IPS-18c (cell line): Measurements from ENCODE around the gene ATXN1.

Source experiments
- H3K4me3 ChIP-seq: 2 replicates; pipeline ENCODE4 v1.7.0; 2013; ENCODE audit warnings: low read depth, mild to moderate bottlenecking, low read length, moderate library complexity; ENCODE audit not compliant: insufficient read depth
- H3K9me3 ChIP-seq: one replicate; pipeline ENCODE4 v1.6.1; 2013; ENCODE audit warnings: mild to moderate bottlenecking, low read length, moderate library complexity; ENCODE audit not compliant: control insufficient read depth, insufficient read depth

Gene ATXN1

DNA sequence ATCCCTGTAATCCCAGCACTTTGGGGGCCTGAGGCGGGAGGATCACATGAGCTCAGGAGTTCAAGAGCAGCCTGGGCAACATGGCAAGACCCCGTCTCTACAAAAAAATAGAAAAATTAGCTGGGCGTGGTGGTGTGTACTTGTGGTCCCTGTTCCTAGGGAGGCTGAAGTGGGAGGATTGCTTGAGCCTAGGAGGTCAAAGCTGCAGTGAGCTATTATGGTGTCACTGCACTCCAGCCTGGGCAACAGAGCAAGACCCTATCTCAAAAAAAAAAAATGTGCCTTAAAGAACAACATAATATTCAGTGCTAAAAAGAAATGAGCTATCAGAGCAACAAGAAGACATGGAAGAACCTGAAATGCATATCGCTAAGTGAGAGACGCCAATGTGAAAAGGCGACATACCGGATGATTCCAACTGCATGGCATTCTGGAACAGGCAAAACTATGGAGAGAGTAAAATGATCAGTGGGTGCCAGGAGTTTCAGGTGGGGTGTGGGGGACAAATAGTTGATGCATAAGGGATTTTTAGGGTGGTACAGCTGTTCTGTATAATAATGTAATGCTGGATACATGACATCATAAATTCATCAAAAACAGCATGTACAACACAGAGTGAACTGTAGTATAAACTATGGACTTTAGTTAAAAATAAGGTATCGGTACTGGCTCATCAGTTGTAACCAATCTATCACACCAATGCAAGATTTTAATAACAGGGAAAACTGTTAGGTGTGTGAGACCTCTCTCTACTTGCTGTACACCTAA is 442.1 kb downstream of the ATXN1 start:
- no peak overlapping the region for H3K4me3 ChIP-seq
- H3K9me3 ChIP-seq: peaks cover 3% of the 10 kb centered on the region

DNA sequence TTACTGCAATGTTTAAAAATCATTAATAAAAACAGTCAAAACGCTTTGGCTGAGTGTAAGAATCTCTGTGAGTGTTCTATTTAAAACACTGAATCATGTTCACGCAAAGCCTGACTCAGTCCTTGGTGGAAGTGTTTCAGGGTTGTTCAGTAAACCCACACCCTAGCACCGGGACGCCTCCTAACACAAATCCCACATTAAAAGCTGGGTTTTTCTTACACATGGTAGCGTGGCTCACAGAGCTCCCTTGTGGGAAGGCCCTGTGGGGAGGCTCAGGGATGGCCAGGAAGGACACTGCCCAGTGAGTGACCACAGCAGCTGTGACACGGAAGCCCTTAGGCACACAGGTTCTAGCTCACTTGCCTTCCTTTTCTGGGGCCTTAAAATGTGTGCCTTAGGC is 442.7 kb downstream of the ATXN1 start:
- Histone ChIP-seq H3K4me3 (no peak overlapping the region), H3K9me3 (peaks cover 3% of the 10 kb centered on the region)

DNA sequence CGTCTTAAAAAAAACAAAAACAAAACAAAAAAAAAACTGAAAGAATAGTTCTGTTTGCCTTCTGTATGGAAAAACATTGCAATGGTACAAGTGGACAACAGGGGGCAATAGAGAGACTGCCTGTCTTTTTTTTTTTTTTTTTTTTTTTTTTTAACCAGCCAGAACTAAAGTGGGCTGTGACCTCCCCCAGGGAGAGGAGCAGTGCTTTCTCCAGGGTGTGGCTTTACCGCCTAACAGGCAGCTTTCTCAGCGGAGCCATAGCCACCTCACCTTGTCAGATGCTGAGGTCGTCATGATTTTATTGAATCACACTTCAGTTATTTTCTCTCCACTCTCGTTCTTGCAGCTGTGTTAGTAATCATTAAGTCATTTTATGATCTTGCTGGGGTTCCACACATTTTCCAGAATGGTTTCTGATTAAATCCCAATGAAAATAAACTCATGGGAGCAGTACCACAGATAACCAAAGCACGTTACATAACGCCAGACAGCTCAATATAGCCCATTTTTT is 444.5 kb downstream of the ATXN1 start:
- H3K4me3 ChIP-seq: no peak overlapping the region
- H3K9me3 ChIP-seq: peaks cover 3% of the 10 kb centered on the region

DNA sequence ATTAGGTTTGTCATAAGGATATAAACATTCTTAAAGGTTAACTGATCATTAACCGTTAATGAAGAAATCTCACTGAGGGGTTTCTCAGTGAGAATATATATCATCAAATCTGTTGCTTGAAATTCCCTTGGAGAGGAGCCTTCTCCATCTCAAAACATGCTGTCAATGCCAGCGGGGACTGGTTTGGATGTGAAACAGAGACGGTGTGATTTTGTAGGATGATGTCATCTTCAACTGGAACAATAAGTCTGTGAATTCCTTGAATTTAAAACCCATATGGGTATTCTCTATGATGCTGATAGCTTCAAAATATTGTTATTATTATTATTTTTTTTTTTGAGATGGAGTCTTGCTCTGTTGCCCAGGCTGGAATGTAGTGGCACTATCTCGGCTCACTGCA is 447.0 kb downstream of the ATXN1 start:
- Histone ChIP-seq H3K4me3 (no peak overlapping the region), H3K9me3 (no peaks in the 10 kb centered on the region)

DNA sequence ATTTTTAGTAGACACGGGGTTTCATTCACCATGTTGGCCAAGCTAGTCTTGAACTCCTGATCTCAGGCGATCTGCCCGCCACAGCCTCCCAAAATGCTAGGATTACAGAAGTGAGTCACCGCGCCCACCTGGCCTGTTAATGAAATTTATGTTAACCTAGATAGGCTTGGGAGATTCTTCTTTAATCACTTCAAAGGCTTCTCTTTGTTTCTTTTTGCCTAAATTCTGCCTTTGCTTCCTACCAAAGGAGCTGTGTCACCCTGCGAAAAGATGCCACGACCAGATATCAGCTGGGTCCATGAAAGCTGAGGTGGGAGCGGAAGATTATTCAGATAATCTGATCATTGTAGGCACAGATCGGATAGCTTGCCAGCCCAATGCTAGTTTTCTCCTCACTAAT is 447.5 kb downstream of the ATXN1 start:
- Histone ChIP-seq H3K9me3 (no peaks in the 10 kb centered on the region), H3K4me3 (no peak overlapping the region)

DNA sequence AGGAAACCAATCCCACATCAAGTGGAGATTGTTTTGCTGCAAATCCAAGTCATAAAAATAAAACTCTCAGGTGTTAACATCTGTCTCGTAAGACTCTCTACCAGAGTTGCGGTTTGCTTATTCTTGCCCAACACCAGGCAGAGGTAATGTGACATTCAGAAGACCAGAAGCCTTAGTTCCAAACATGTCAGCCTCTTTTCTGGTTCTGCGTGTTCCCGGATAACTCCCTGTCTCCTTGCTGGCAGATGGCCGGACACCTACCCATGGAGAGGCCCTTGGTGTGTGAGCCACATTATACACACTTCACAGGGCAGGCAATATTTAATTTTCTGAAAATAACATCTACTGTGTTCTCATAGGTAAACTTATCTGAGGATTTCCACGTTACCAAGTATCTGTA is 449.5 kb downstream of the ATXN1 start:
- H3K9me3 ChIP-seq: no peaks in the 10 kb centered on the region
- H3K4me3 ChIP-seq: no peak overlapping the region

DNA sequence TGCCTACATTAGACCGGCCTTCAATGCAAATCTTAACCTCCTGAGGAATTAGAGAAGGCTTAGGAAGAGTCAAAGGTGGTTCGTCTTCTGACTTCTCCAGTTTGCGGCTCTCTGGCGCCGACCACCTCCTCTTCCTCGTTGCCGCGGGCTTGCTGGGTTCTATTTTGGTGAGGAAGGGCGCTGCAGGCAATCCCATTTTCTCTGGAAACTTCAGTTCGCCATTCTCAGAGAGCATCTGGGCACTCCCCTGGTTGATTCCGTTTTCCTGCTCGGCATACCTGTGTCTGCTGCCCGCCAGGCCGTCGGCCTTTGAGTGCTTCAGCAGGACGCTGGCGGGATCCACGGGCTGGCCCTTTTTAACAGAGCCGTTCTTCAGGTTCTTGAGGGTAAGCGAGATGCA is 454.9 kb downstream of the ATXN1 start:
- H3K4me3 ChIP-seq: no peak overlapping the region; the same call in 1 of the 2 replicates

DNA sequence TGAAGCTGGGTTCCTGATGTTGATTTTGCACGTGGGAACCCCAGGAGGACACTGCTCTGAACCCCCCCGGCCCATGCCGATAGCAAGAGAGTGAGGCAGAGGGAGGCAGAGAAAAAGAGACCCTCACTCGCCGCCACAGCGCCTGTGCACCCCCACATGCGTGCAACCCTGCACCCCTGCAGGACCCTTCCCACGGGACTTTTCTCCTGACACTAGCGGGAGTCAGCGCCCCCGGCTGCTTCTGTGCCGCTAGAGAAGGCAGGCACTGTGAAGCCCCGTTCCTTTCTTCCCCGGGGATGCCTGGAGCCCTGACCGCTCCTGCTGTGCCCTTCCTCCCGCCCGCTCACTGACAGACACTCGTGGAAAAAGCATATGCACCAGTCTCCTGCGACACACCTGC is 455.5 kb downstream of the ATXN1 start:
- H3K4me3 ChIP-seq: no peak overlapping the region

More for the DNA sequence above, 454.9 kb downstream of the ATXN1 start:
- H3K9me3 ChIP-seq: no peaks in the 10 kb centered on the region

DNA sequence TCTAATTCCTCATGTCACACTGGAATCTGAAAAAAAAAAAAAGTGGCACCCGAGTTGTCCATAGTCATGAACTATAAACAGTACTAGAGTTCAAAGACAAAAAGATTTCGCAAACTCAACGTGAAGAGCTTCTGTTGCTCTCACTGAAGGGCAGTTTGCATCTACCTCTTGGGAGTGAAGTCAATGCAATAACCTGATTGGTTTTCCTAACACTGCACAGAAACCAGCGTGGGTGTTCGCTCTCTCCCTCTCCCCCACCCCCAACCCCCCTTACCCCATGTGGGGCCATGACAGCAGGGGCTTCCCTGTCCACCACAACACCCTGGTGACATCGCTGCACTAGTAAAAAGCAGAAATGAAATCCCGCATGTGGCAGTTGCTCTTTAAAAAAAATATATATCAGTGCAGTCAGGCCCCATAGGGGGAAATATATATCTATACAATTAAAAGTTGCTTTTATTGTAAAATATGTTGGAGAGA is 456.0 kb downstream of the ATXN1 start:
- H3K4me3 ChIP-seq: no peak overlapping the region
- no peaks in the 10 kb centered on the region for H3K9me3 ChIP-seq

More for the DNA sequence above, 455.5 kb downstream of the ATXN1 start:
- H3K9me3 ChIP-seq: no peaks in the 10 kb centered on the region

DNA sequence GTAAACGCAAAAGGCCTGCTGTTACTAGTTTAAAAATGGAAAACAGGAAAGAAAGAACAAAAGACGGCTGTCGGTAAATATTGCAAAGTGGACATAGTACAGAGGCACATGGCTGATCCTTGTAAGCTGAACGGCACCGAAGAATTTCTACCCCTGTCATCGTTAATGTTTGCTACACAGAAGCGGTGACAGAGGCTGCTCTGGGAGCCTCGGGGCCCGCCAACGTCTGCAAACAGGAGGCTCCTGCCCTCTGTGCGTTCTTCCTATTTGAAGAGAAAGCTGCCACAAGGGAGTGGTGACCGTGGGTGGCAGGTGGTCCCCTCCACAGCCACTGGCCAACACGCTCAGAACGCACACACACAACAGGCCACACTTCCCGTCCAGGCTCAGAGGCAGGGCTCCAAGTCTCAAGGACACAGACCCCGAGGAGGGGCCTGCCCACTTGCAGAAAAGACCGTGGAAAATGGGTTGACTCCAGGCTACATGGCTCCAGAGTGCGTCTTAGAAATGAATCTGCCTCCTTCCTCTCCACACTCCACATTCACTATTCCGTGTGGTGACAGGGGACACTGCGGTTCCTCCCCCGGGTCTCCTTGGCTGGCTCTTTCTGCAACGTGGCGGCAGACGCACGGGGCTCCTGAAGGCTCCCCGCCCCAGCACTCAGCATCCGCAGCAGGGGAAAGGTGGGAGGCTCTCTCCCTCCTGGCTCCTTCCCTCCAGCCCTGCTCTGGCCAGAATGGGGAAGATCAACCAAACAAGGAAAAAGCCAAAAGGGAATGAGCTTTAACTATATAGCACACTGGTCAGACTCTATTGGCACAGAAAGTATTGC is 458.3 kb downstream of the ATXN1 start:
- H3K4me3 ChIP-seq: no peak overlapping the region
- H3K9me3 ChIP-seq: no peaks in the 10 kb centered on the region

DNA sequence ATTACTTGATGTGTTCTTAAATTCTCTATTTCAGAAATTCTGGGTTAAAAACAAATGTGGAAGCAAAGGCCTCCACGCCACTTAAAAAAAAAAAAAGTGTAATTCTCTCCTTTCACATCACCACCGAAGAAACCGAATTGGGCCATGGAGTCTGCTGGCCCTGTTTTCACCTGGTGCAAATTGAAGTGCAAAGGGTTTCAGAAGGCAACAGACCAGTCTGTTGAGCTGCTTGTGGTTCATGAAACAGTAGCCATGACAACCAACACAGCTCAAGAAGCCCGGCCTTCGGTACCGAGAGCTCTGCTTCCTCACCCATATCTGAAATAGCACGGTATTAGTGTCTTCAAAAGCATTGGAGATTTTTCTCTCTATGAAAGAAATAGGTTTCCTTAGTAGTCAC is 459.7 kb downstream of the ATXN1 start:
- Histone ChIP-seq H3K4me3 (no peak overlapping the region), H3K9me3 (no peaks in the 10 kb centered on the region)

DNA sequence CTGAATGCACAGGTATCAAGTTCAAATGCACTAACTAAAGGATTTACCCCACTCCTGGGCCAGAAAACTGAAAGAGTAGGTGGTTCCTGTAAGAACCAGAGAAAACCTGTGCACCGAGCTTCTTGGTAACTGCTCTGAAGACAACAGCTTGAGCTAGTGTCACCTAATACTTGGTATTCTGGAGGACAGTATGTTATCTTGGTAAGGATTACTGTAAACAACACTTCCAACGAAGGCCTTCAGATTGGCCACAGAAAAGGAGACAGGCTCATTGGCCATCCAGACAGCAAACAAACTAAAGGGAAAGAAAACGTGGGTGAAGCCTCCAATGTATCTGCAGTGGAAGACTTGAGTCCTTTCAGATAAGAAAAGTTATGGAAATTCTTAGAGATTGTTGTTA is 461.4 kb downstream of the ATXN1 start:
- Histone ChIP-seq H3K4me3 (no peak overlapping the region), H3K9me3 (no peaks in the 10 kb centered on the region)

DNA sequence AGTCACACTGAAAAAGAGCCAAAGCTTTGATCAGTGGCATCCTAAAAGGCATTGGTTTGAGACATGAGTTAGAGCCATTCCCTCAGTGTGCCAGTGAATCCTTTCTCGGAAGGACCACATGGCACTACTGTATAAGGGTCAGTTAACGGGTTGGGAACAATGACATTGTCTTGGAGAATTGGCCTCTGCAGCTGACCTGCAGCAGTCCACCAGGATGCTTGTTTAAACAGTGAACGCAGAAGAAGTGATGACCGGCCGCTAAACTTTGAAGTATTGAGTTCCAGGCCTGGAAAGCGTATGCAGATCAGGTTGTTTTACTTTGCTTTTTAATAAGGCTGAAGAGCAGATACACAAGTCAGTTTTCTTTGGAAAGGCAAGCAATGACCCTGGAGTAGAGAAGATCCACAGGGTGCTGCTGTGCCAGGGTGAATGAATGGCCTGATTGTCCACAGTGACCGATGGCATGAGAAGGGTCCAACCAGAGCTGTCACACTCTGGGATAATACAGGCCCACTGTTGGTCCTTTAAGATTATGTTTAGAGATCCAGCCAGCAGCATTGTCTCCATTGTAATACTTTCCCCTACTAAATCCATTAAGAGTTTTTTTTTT is 465.1 kb downstream of the ATXN1 start:
- Histone ChIP-seq H3K4me3 (no peak overlapping the region), H3K9me3 (no peaks in the 10 kb centered on the region)

DNA sequence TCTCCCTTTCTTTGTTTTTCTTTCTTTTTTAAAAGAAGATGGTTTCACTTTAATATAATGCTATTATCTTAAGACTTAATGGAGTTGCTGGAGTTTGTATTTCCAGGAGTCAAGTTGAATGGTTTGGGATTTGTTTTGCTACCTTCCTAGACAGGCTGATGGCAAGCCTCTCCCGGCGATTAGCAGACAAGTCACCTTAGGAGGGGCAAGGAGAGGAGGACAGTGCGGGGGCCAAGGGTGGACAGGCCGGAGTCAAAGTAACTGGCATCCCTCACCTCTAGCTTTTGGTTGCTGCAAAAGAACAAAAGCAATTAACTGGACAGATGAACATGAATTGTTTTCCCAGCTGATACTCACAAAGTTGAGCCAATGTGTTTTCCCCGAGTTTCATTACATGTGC is 465.8 kb downstream of the ATXN1 start:
- H3K4me3 ChIP-seq: no peak overlapping the region
- no peaks in the 10 kb centered on the region for H3K9me3 ChIP-seq

DNA sequence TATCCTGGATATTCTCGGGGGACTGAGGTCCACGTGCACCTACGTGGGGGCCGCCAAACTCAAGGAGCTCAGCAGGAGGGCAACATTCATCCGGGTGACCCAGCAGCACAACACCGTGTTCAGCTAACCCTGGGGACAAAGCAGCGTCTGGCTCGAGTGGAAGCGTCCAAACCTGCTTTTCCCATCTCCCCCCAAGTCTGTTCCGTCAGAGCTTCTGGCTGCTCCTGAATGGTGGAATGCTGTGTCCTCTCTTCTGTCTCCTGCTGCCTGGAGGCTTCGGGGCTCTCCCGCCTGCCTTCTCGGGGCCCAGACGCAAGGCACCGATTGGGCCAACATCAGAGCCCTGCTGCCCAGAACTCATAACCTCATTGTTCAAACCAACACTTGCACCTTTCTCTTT is 466.2 kb downstream of the ATXN1 start:
- H3K9me3 ChIP-seq: no peaks in the 10 kb centered on the region
- H3K4me3 ChIP-seq: no peak overlapping the region

DNA sequence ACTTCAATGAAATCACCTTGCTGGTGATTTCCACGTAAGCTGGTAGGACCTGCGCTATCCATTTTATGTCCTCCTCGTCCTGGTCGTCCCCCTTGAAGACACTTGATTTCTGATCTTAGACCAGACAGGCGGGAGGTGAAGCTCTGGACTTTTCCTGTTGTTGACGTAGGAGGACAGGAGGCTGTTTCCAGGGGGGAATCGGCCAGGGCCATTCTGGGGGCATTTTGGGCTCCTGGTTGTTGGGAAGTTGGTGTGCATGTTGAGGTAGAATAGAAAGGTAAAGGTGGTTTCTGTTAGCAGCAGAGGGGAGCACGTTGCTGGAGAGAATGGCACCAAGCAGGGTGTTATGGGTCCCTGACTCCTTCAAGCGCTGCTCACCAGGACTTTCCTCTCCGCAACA is 466.9 kb downstream of the ATXN1 start:
- Histone ChIP-seq H3K4me3 (no peak overlapping the region), H3K9me3 (no peaks in the 10 kb centered on the region)

DNA sequence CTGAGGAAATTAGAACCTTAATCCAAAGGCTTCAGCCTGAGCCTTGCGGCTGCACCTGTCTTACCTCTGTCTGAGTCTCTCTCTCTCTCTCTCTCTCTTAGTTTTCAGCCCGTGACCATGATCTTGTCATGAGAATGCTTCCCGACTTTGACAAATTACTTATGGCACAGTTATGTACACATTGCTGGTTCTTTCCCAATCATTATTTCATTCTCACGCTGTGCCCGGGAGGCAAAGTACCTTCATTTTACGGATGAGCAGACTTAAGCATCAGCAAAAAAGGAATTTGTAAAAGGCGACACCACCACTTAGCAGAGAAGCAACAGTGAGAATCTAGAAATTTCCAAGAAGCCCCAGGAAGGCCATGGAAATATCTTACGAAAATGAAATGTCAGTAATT is 468.3 kb downstream of the ATXN1 start:
- no peaks in the 10 kb centered on the region for H3K9me3 ChIP-seq
- H3K4me3 ChIP-seq: no peak overlapping the region

DNA sequence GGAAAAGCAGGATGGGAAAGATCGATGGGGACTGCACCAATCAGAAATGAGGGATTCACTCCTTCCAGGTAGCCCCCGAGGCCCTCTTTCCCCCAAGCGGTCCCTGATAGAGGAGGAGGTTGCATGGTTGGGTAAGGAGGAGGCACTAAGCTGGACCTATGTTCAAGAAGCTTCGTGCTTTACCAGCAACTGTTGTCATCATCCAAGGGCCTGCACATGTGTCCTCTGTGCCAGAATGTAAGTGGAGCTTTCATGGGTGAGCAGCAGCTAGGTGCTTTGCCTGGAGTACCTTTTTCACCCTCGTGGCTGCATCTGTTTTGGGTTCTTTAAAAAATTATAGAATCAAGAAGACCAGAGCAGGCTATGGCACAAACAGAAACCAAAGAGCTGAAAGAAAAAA is 468.8 kb downstream of the ATXN1 start:
- H3K4me3 ChIP-seq: no peak overlapping the region
- no peaks in the 10 kb centered on the region for H3K9me3 ChIP-seq
